B cell (primary cell): ENCODE results near the gene HBG2. TPM values are rescaled to one million over a fixed set of nuclear protein-coding genes. Genes with fewer than 3 reads are reported as not detected.

Experiments used
- ATAC-seq: fragments of 200-7000 bp; cut with Tn5 transposase; one replicate; pipeline ENCODE4 v1.10.0; 2021; ENCODE audit warnings: low read depth, mild to moderate bottlenecking, moderate number of reproducible peaks, moderate library complexity
- CTCF ChIA-PET: fragments of 350-600 bp; sonication (Branson Sonifier 250); formaldehyde crosslinking; loops from one replicate; lab custom pipeline; 2021; ENCODE audit warnings: antibody characterized with exemption, inconsistent platforms; lab: Charles Lee
- POLR2A ChIA-PET: fragments of 350-600 bp; sonication (Branson Sonifier 250); formaldehyde crosslinking; loops from one replicate; lab custom pipeline; 2021; ENCODE audit warnings: antibody characterized with exemption; lab: Charles Lee
- DNase-seq: peaks from one replicate; pipeline ENCODE4 v3.0.0; 2013
- H2AFZ ChIP-seq: 2 replicates; pipeline ENCODE4 v1.6.1; 2012; ENCODE audit warnings: mild to moderate bottlenecking, low read depth, low read length; ENCODE audit not compliant: insufficient read depth, poor library complexity, severe bottlenecking
- H3K27ac ChIP-seq, 2 donors: 1 replicate in 1 of 2; 2 replicates in 1 of 2; pipeline ENCODE4 v1.5.1; 2012 to 2013; ENCODE audit warnings: low read length in 2 of 2, mild to moderate bottlenecking in 2 of 2, moderate library complexity in 1 of 2
- H3K27me3 ChIP-seq, 4 experiments: fragments of 200-600 bp in 1 of 4; sonication (generic) in 1 of 4; replicated peaks in 1 of 4; 1 replicate in 2 of 4; 2 replicates in 2 of 4; pipeline versions ENCODE4 v1.6.1 to v1.7.0; 2013 to 2016; ENCODE audit warnings: low read length in 3 of 4, mild to moderate bottlenecking in 2 of 4, mixed read lengths in 1 of 4, moderate library complexity in 1 of 4; ENCODE audit not compliant: insufficient read depth in 4 of 4, control insufficient read depth in 3 of 4; ENCODE audit errors: control extremely low read depth in 1 of 4
- H3K36me3 ChIP-seq, 2 experiments: replicated peaks in 1 of 2; 1 replicate in 1 of 2; 2 replicates in 1 of 2; pipeline versions ENCODE4 v1.6.1 to v1.7.1; 2013; ENCODE audit warnings: low read length in 1 of 2; ENCODE audit not compliant: insufficient read depth in 2 of 2, control insufficient read depth in 1 of 2; ENCODE audit errors: control extremely low read depth in 1 of 2, extremely low read depth in 1 of 2
- H3K4me1 ChIP-seq, 2 donors: fragments of 200-600 bp in 1 of 2; sonication (generic) in 1 of 2; 1 replicate in 1 of 2; 2 replicates in 1 of 2; pipeline versions ENCODE4 v1.5.1 to v1.6.1; 2013 to 2017; ENCODE audit warnings: low read length in 2 of 2; ENCODE audit not compliant: control insufficient read depth in 2 of 2, insufficient read depth in 2 of 2
- H3K4me2 ChIP-seq: replicated peaks from 2 replicates; pipeline ENCODE3; 2012; ENCODE audit warnings: mild to moderate bottlenecking, low read depth, low read length; ENCODE audit not compliant: poor library complexity, severe bottlenecking
- H3K4me3 ChIP-seq, 5 experiments: fragments of 200-600 bp in 1 of 5; sonication (generic) in 1 of 5; 1 replicate in 3 of 5; 2 replicates in 2 of 5; pipeline versions ENCODE4 v1.5.1 to v1.7.0; 2011 to 2016; ENCODE audit warnings: low read length in 4 of 5, mild to moderate bottlenecking in 4 of 5, low read depth in 2 of 5, control low read depth in 1 of 5, moderate library complexity in 1 of 5; ENCODE audit not compliant: insufficient read depth in 1 of 5; ENCODE audit errors: control extremely low read depth in 1 of 5, extremely low read depth in 1 of 5
- H3K79me2 ChIP-seq: fragments of 200-600 bp; sonication (generic); one replicate; pipeline ENCODE4 v1.6.0; 2016; ENCODE audit warnings: low read length; ENCODE audit not compliant: control insufficient read depth, insufficient read depth
- H3K9ac ChIP-seq: fragments of 200-600 bp; sonication (generic); 2 replicates; pipeline ENCODE4 v1.6.1; 2017; ENCODE audit warnings: mild to moderate bottlenecking, low read length, moderate library complexity
- H3K9me3 ChIP-seq, 3 donors: one replicate each; pipeline versions ENCODE4 v1.6.1 to v1.7.1; 2013; ENCODE audit warnings: low read length in 2 of 3; ENCODE audit not compliant: control insufficient read depth in 2 of 3, insufficient read depth in 1 of 3; ENCODE audit errors: control extremely low read depth in 1 of 3
- H4K20me1 ChIP-seq: 2 replicates; pipeline ENCODE4 v1.6.0; 2012; ENCODE audit warnings: mild to moderate bottlenecking, low read length; ENCODE audit not compliant: insufficient read depth, control insufficient read depth, poor library complexity, severe bottlenecking
- H3K27ac Mint-ChIP-seq: one replicate; pipeline ENCODE4 v1.8.0; 2021; ENCODE audit warnings: mixed read lengths
- H3K27me3 Mint-ChIP-seq: one replicate; pipeline ENCODE4 v1.8.0; 2021; ENCODE audit warnings: mixed read lengths
- H3K4me1 Mint-ChIP-seq: one replicate; pipeline ENCODE4 v1.8.0; 2021; ENCODE audit warnings: mixed read lengths
- H3K4me3 Mint-ChIP-seq: one replicate; pipeline ENCODE4 v1.8.0; 2021; ENCODE audit warnings: mixed read lengths
- H3K9me3 Mint-ChIP-seq: one replicate; pipeline ENCODE4 v1.8.0; 2022; ENCODE audit warnings: mixed read lengths; ENCODE audit not compliant: insufficient read depth
- CTCF ChIP-seq: fragments of 200-600 bp; IDR thresholded peaks from one replicate; pipeline ENCODE4 v1.8.0; 2022; ENCODE audit warnings: antibody characterized with exemption, mild to moderate bottlenecking
- EZH2 ChIP-seq: IDR thresholded peaks from 2 replicates; pipeline ENCODE4 v1.6.1; 2012; ENCODE audit warnings: borderline replicate concordance, low read depth, mild to moderate bottlenecking, moderate library complexity, low read length; ENCODE audit not compliant: insufficient read depth, poor library complexity, severe bottlenecking
- WGBS: methylation state at CpG from one replicate; pipeline ENCODE4 v1.1.5; 2013; ENCODE audit warnings: missing lambda C conversion rate; ENCODE audit not compliant: insufficient coverage; 5-methylcytosine and 5-hydroxymethylcytosine counted together
- intact Hi-C: fragments of 100-400 bp; cut with micrococcal nuclease; formaldehyde crosslinking; loops from one replicate; pipeline ENCODE4 v1.10.0; 2022
- polyA plus RNA-seq: library from polyadenylated mRNA; depleted of rRNA; stranded (reverse); fragments of >200 nt; gene quantifications from 2 replicates; pipeline ENCODE4 v1.2.3, GENCODE V29; 2012
- total RNA-seq, 2 donors: library from RNA; stranded (reverse); fragments of 120-200 nt in 1 of 2; gene quantifications; 1 replicate in 1 of 2; 2 replicates in 1 of 2; pipeline versions ENCODE4 v1.2.3 to v1.2.4, GENCODE V29; 2013 to 2022

Gene HBG2
- total and polyA plus RNA-seq, 2 donors (not counting 1 experiment from before 2014, with no cell fraction given): not detected

GRCh38 chr11:5300251-5300650, 45.7 kb upstream of the HBG2 start:
- intact Hi-C loops: no loop called here
- Histone ChIP-seq H3K4me3 (no peak overlapping the region), H3K27me3 (no peaks in the 10 kb centered on the region), H2AFZ (no peak overlapping the region), H3K4me2 (no peak overlapping the region), H3K27ac (no peak overlapping the region), H3K4me1 (no peaks in the 10 kb centered on the region), H3K79me2 (no peaks in the 10 kb centered on the region), H3K9ac (no peak overlapping the region), H3K36me3 (no peaks in the 10 kb centered on the region), H3K9me3 (no peaks in the 10 kb centered on the region), H4K20me1 (no peaks in the 10 kb centered on the region)
- POLR2A ChIA-PET: no interaction called here
- ATAC-seq (no peak), DNase-seq (no peak)
- H3K27me3 Mint-ChIP-seq: peaks cover 21% of the 10 kb centered on the region
- no CpG with 5 or more reads among the region's 3 CpGs for WGBS
- no peaks in the 10 kb centered on the region for H3K9me3 Mint-ChIP-seq
- TF ChIP-seq EZH2 (no peak), CTCF (no peak)
- CTCF ChIA-PET: no interaction called here
- no peak overlapping the region for H3K27ac Mint-ChIP-seq
- H3K4me3 Mint-ChIP-seq: no peak overlapping the region
- H3K4me1 Mint-ChIP-seq: no peaks in the 10 kb centered on the region

- Mint-ChIP-seq H3K27me3 (peaks cover 21% of the 10 kb centered on the region), H3K4me3 (no peak overlapping the region), H3K9me3 (no peaks in the 10 kb centered on the region), H3K27ac (no peak overlapping the region), H3K4me1 (no peaks in the 10 kb centered on the region)
- DNase-seq: no peak
- Histone ChIP-seq H3K36me3 (no peaks in the 10 kb centered on the region), H3K27me3 (no peaks in the 10 kb centered on the region), H2AFZ (no peak overlapping the region), H3K9ac (no peak overlapping the region), H3K4me2 (no peak overlapping the region), H3K27ac (no peak overlapping the region), H3K4me3 (no peak overlapping the region), H3K79me2 (no peaks in the 10 kb centered on the region), H4K20me1 (no peaks in the 10 kb centered on the region), H3K9me3 (no peaks in the 10 kb centered on the region), H3K4me1 (no peaks in the 10 kb centered on the region)
- intact Hi-C loops: no loop called here
- CTCF ChIA-PET: no interaction called here
- WGBS: 100% methylated on average over 1 of the region's 1 CpG
- no peak for TF ChIP-seq EZH2
- TF ChIP-seq CTCF: no peak
- ATAC-seq: no peak
- POLR2A ChIA-PET: no interaction called here
Observed at GRCh38 chr11:5298451-5298850, 43.9 kb upstream of the HBG2 start.
